ENCODE results near the gene REV1.

Gene REV1

GRCh38 chr2:99424371-99424770 is 65.4 kb downstream of the REV1 start:
- no peak overlapping the region for H3K4me3 ChIP-seq (ENCODE audit: low read depth, low read length)
- DNase-seq (ENCODE audit: low read depth) = no peak
- TF ChIP-seq, protein P1, sequence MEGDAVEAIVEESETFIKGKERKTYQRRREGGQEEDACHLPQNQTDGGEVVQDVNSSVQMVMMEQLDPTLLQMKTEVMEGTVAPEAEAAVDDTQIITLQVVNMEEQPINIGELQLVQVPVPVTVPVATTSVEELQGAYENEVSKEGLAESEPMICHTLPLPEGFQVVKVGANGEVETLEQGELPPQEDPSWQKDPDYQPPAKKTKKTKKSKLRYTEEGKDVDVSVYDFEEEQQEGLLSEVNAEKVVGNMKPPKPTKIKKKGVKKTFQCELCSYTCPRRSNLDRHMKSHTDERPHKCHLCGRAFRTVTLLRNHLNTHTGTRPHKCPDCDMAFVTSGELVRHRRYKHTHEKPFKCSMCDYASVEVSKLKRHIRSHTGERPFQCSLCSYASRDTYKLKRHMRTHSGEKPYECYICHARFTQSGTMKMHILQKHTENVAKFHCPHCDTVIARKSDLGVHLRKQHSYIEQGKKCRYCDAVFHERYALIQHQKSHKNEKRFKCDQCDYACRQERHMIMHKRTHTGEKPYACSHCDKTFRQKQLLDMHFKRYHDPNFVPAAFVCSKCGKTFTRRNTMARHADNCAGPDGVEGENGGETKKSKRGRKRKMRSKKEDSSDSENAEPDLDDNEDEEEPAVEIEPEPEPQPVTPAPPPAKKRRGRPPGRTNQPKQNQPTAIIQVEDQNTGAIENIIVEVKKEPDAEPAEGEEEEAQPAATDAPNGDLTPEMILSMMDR (IDR thresholded peaks at IDR 0.05; ENCODE audit: low read depth, low read length, missing control alignments) = no peak
- in situ Hi-C loops (cut with HindIII; ENCODE audit: low sequenced_read_pairs) = no loop called here

DNA sequence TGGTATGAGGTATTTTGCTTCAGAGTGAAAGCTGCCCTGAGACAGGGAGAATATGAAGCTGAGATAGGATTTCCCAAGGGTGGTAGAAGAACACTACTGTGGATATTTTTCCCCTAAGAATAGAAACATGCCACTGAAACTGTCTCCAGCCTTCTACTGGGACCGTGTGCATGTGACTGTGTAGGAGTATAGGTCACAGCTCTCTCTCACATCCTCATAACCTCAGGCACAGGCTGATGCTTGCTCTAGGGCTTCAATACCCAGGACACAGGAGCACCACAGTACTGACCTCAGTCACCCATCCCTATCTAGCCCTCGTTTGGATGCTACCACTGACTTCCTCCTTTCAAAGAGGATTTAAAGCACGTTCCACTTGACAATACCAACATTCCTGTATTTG is 67.2 kb downstream of the REV1 start:
- no peak overlapping the region for H3K4me3 ChIP-seq (ENCODE audit: low read depth, low read length)
- in situ Hi-C loops (cut with HindIII; ENCODE audit: low sequenced_read_pairs) = no loop called here
- TF ChIP-seq, protein P1 (IDR thresholded peaks at IDR 0.05; ENCODE audit: low read depth, low read length, missing control alignments) = no peak
- no peak for DNase-seq (ENCODE audit: low read depth)

DNA sequence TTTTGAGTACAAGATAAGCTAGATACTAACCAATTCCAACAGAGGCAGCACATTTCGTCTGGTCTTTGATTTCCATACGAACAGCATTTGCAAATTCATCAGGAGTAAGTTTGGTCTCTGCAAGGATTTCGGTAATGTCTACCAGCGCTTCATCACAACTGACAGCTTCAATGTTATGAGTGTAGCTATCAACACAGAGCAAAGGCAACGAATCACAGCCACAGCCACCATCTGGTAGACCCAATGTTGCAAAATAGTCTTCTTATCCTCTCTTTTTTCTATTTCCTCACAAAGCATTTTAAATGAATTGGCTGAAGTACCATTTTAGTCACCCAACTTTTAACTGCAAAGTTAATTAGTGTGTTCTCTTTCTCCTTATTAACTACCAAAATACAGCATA is 68.3 kb downstream of the REV1 start:
- in situ Hi-C loops (cut with HindIII; ENCODE audit: low sequenced_read_pairs) = no loop called here
- no peak overlapping the region for H3K4me3 ChIP-seq (ENCODE audit: low read depth, low read length)
- TF ChIP-seq, protein P1 (IDR thresholded peaks at IDR 0.05; ENCODE audit: low read depth, low read length, missing control alignments) = no peak
- no peak for DNase-seq (ENCODE audit: low read depth)

DNA sequence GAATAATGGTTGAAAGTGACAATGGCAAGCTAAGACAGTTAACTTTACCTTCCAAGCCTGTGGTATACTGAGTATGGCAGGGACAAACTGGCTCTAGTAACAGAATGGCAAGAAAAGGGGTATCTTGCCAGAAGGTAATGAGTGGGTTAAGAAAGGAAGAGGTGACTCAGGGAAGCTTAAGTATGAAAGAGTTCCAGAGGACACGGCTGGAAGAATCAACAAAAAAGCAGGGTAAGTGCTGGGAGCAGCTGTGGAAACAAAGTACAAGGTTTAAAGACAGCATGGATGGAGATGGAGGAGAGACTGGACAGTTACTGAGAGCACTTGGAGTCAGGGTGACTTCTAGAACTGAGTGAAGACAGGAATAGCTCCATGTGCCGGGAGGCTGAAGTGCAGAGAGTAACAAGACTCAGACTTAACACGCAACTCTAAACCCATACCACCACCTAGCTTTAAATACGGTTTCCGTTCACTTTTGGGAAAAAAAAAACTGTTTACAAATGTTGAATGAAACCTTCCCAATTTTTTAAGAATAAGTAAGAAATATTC is 69.0 kb downstream of the REV1 start:
- peak; percentile 31 for DNase-seq (ENCODE audit: low read depth)
- TF ChIP-seq, protein P1 (IDR thresholded peaks at IDR 0.05; ENCODE audit: low read depth, low read length, missing control alignments) = no peak
- in situ Hi-C loops (cut with HindIII; ENCODE audit: low sequenced_read_pairs) = no loop called here
- no peak overlapping the region for H3K4me3 ChIP-seq (ENCODE audit: low read depth, low read length)

- peak; percentile 19 for DNase-seq (ENCODE audit: low read depth)
- TF ChIP-seq, protein P1 (IDR thresholded peaks at IDR 0.05; ENCODE audit: low read depth, low read length, missing control alignments) = no peak
- in situ Hi-C loops (cut with HindIII; ENCODE audit: low sequenced_read_pairs) = no loop called here
- no peak overlapping the region for H3K4me3 ChIP-seq (ENCODE audit: low read depth, low read length)
Measured at GRCh38 chr2:99420031-99420430, 69.8 kb downstream of the REV1 start.

- in situ Hi-C loops (cut with HindIII; ENCODE audit: low sequenced_read_pairs) = no loop called here
- TF ChIP-seq, protein P1 (IDR thresholded peaks at IDR 0.05; ENCODE audit: low read depth, low read length, missing control alignments) = no peak
- DNase-seq (ENCODE audit: low read depth) = no peak
- no peak overlapping the region for H3K4me3 ChIP-seq (ENCODE audit: low read depth, low read length)
Measured at GRCh38 chr2:99417396-99417795, 72.4 kb downstream of the REV1 start.

Data from astrocyte of the cerebellum (primary cell).